ENCODE results near the gene ERH.

DNA sequence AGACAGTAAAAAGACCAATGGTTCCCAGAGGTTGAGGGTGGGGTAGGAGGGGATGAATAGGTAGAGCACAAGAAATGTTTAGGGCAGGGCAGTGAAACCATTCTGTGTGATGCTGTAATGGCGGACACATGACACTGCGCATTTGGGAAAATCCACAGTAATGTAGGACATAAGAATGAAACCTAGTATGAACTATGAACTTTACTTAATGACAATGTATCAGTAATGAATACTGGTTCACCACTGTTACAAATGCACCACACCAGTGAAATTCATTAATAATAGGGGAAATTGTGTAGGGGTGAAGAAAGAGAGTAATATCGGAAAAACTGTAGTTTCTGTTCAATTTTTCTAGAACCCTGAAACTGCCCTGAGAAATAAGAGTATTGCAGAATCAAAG is 5.6 kb downstream of the ERH start:
- no peak for TF ChIP-seq SP1 (IDR thresholded peaks at IDR 0.05)
- TF ChIP-seq BHLHE40 (IDR thresholded peaks at IDR 0.05; ENCODE audit: borderline replicate concordance) = no peak
- TF ChIP-seq SUZ12 (IDR thresholded peaks at IDR 0.05) = no peak
- no peak for TF ChIP-seq ARNT (IDR thresholded peaks at IDR 0.05)
- TF ChIP-seq ZNF384 (IDR thresholded peaks at IDR 0.05) = no peak
- no peak for TF ChIP-seq FOXA1 (IDR thresholded peaks at IDR 0.05)
- TF ChIP-seq FOXM1 (IDR thresholded peaks at IDR 0.05; ENCODE audit: borderline replicate concordance) = no peak
- TF ChIP-seq L3MBTL2 (conservative IDR thresholded peaks at IDR 0.05) = no peak
- no peak for TF ChIP-seq PKNOX1 (IDR thresholded peaks at IDR 0.05)
- TF ChIP-seq ELF4 (IDR thresholded peaks at IDR 0.05) = no peak

Measured in HEK293T (cell line).